ENCODE results near the gene PEX14. TPM values are rescaled to one million over a fixed set of nuclear protein-coding genes. Genes with fewer than 3 reads are reported as not detected.

PEX14 gene
- total RNA-seq, 2 experiments from 2014 or later: 13.3 to 14.8 TPM

DNA sequence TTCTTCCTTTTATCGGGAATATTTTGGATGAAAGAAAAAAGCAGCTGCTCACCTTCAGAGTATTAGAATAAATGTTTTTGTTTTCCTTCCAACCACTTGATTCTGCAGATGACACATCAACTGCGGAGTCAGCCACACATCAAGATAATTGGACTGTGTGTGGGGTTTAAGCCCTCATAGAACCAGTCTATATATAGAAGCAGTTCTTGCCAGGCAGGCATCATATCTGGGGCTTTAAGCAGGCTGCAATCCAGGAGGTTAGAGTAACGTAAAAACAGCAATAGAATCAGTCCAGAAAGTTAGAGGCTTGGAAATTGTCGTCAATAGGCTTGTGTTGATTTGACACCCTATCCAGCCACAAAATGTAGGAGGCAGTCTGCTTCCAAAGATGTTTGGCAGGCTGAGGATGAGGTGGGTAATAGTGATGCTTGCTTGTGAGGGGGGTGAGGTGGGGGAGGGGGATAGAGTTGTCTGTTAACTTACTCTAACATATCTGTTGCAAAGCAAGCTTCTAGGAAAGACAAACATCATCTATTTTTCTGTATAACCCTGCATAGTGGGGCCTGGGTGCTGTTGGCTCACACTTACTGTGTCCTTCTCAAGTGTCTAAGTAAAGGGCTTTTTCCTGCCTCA lies 64.8 kb downstream of the PEX14 start:
- Histone ChIP-seq H3K36me3 (ENCODE audit: insufficient read depth, low read length) (peaks cover 42% of the 10 kb centered on the region), H3K9me3 (ENCODE audit: control insufficient read depth in 1 of 2, insufficient read depth in 1 of 2, low read length in 2 of 2) (no peaks in the 10 kb centered on the region), H3K4me3 (ENCODE audit: low read length) (no peak overlapping the region), H3K27ac (ENCODE audit: low read depth in 1 of 2, low read length in 2 of 2) (no peak overlapping the region), H3K27me3 (ENCODE audit: control insufficient read depth in 1 of 2, insufficient read depth in 2 of 2, low read length in 2 of 2) (no peaks in the 10 kb centered on the region), H3K4me1 (ENCODE audit: insufficient read depth, low read length) (peaks cover 15% of the 10 kb centered on the region)
- ChIA-PET CTCF (interaction anchor here (1.1 to 1.7 kb wide), 2 partner anchors 32 to 498 kb away, joined by 3 to 5 read pairs; no protein-coding TSS in a partner anchor), POLR2A (interaction anchor here (0.7 kb wide), 1 partner anchor 40 kb away, joined by 3 read pairs; no protein-coding TSS in a partner anchor)
- H3K4me3 Mint-ChIP-seq: no peak overlapping the region
- no peaks in the 10 kb centered on the region for H3K9me3 Mint-ChIP-seq
- ATAC-seq (ENCODE audit: poor library complexity) (no peak), DNase-seq (no peak)
- peaks cover 36% of the 10 kb centered on the region for H3K4me1 Mint-ChIP-seq (ENCODE audit: low read depth)
- H3K36me3 Mint-ChIP-seq (ENCODE audit: low read depth): peaks cover 74% of the 10 kb centered on the region
- intact Hi-C loops (cut with DNase I, micrococcal nuclease): no loop called here
- H3K27me3 Mint-ChIP-seq: no peaks in the 10 kb centered on the region
- TF ChIP-seq CTCF (IDR thresholded peaks at IDR 0.05): no peak
- H3K27ac Mint-ChIP-seq: peak overlapping the region; percentile 30

DNA sequence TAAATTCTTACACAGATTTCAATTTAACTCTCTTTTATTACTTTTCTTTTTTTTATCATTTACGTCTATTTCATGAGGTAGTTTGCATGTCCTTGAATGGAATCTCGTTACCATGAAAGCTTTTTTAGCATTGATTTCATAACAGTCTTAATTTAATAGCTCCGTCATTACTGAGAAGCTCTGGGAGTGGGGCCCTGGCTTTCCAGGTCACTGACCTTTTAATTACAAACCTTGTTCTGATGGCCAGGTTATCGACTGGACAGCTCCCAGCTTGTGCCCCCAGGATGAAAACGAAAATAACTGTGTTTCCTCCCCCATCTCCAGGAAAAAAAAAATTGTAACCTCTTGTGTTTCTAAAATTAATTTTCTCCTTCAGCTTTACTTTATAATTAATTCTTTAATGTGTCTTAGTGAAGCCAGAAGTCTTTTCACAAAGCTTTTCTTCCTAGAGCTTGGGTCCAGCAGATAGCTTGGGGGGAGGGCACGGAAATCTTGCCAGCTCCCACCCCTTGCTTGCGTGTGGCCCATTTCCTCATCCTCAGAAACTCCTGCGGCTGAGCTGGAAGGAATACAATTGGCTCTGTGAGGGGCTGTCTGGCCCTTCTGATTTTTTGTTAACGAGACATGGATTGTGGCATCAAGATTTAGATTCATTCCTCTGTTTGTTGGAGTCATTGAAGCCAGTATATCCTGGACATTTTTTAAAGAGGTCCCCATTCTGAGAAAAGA lies 65.7 kb downstream of the PEX14 start:
- Histone ChIP-seq H3K4me1 (ENCODE audit: insufficient read depth, low read length) (peaks cover 16% of the 10 kb centered on the region), H3K27me3 (ENCODE audit: control insufficient read depth in 1 of 2, insufficient read depth in 2 of 2, low read length in 2 of 2) (no peaks in the 10 kb centered on the region), H3K9me3 (ENCODE audit: control insufficient read depth in 1 of 2, insufficient read depth in 1 of 2, low read length in 2 of 2) (no peaks in the 10 kb centered on the region), H3K27ac (ENCODE audit: low read depth in 1 of 2, low read length in 2 of 2) (no peak overlapping the region), H3K36me3 (ENCODE audit: insufficient read depth, low read length) (peaks cover 42% of the 10 kb centered on the region), H3K4me3 (ENCODE audit: low read length) (no peak overlapping the region)
- no peaks in the 10 kb centered on the region for H3K27me3 Mint-ChIP-seq
- H3K4me1 Mint-ChIP-seq (ENCODE audit: low read depth): peaks cover 42% of the 10 kb centered on the region
- DNase-seq (no peak), ATAC-seq (ENCODE audit: poor library complexity) (no peak)
- peaks cover 71% of the 10 kb centered on the region for H3K36me3 Mint-ChIP-seq (ENCODE audit: low read depth)
- H3K27ac Mint-ChIP-seq: no peak overlapping the region
- no peak for TF ChIP-seq CTCF (IDR thresholded peaks at IDR 0.05)
- intact Hi-C loops (cut with DNase I, micrococcal nuclease): no loop called here
- H3K4me3 Mint-ChIP-seq: no peak overlapping the region
- no peaks in the 10 kb centered on the region for H3K9me3 Mint-ChIP-seq
- ChIA-PET POLR2A (no interaction called here), CTCF (interaction anchor here (1.1 to 1.7 kb wide), 2 partner anchors 33 to 497 kb away, joined by 3 to 5 read pairs; no protein-coding TSS in a partner anchor)

GRCh38 chr1:10541286-10541685 lies 66.5 kb downstream of the PEX14 start:
- Mint-ChIP-seq H3K4me3 (no peak overlapping the region), H3K27me3 (no peaks in the 10 kb centered on the region), H3K9me3 (no peaks in the 10 kb centered on the region), H3K36me3 (ENCODE audit: low read depth) (peaks cover 67% of the 10 kb centered on the region), H3K27ac (no peak overlapping the region), H3K4me1 (ENCODE audit: low read depth) (peaks cover 38% of the 10 kb centered on the region)
- TF ChIP-seq CTCF (IDR thresholded peaks at IDR 0.05): no peak
- H3K36me3 ChIP-seq (ENCODE audit: insufficient read depth, low read length): peaks cover 40% of the 10 kb centered on the region
- CTCF ChIA-PET: no interaction called here
- peaks cover 16% of the 10 kb centered on the region for H3K4me1 ChIP-seq (ENCODE audit: insufficient read depth, low read length)
- H3K9me3 ChIP-seq (ENCODE audit: control insufficient read depth in 1 of 2, insufficient read depth in 1 of 2, low read length in 2 of 2): no peaks in the 10 kb centered on the region
- DNase-seq (no peak), ATAC-seq (ENCODE audit: poor library complexity) (no peak)
- H3K27me3 ChIP-seq (ENCODE audit: control insufficient read depth in 1 of 2, insufficient read depth in 2 of 2, low read length in 2 of 2): no peaks in the 10 kb centered on the region
- H3K4me3 ChIP-seq (ENCODE audit: low read length): no peak overlapping the region
- POLR2A ChIA-PET: no interaction called here
- intact Hi-C loops (cut with DNase I, micrococcal nuclease): no loop called here
- H3K27ac ChIP-seq (ENCODE audit: low read depth in 1 of 2, low read length in 2 of 2): no peak overlapping the region
